Left renal cortex interstitium (tissue), 4 donors: ENCODE data around the gene MITF. TPM values are rescaled to one million over a fixed set of nuclear protein-coding genes. Genes with fewer than 3 reads are reported as not detected.

Source experiments
- DNase-seq, 4 donors: peaks; one replicate each; pipeline ENCODE4 v3.0.0-alpha.2; 2013; ENCODE audit warnings: low read depth in 4 of 4, low spot score in 2 of 4, missing footprints in 1 of 4
- polyA plus RNA-seq, 4 donors: library from polyadenylated mRNA; unstranded; fragments of 120-200 nt; gene quantifications; one replicate each; pipeline ENCODE4 v1.2.1, GENCODE V29; 2013; ENCODE audit not compliant: insufficient read length in 4 of 4

The MITF gene
- polyA plus RNA-seq, 4 donors, result 37.6 to 42.5 (median 39.8) TPM

DNA sequence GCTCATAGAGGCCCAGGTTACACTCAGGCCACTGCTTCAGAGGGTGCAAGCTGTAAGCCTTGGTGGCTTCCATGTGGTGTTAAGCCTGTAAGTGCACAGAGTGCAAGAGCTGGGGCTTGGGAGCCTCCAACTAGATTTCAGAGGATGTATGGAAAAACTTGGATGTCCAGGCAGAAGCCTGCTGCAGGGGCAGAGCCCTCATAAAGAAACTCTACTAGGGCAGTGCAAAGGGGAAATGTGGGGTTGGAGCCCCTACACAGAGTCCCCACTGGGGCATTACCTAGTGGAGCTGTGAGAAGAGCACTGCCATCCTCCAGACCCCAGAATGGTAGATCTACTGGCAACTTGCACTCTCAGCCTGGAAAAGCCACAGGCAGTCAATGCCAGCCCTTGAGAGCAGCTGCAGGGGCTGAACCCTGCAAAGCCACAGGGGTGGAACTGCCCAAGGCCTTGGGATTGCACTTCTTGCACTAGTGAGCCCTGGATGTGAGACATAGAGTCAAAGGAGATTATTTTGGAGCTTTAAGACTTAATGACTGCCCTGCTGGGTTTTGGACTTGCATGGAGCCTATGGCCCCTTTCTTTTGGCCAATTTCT, 14.0 kb downstream of the MITF start:
- no peak for DNase-seq

DNA sequence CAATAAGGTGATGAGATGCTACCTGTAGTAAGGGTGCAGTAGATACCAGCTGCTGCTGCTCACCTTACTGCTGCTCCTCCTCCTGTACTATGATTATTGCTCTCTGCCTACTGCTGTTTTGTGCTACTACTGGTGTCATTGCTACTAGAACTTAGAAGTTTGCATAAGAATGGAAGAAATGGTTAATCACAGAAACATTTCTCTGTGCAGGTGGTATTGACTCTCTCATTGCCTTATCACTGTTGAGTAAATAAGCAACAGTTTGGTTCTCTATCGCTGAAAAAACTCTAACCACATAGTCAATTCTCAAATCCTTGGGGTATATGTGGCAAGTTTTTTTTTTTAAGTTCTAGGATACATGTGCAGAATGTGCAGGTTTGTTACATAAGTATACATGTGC, 16.5 kb downstream of the MITF start:
- no peak for DNase-seq

DNA sequence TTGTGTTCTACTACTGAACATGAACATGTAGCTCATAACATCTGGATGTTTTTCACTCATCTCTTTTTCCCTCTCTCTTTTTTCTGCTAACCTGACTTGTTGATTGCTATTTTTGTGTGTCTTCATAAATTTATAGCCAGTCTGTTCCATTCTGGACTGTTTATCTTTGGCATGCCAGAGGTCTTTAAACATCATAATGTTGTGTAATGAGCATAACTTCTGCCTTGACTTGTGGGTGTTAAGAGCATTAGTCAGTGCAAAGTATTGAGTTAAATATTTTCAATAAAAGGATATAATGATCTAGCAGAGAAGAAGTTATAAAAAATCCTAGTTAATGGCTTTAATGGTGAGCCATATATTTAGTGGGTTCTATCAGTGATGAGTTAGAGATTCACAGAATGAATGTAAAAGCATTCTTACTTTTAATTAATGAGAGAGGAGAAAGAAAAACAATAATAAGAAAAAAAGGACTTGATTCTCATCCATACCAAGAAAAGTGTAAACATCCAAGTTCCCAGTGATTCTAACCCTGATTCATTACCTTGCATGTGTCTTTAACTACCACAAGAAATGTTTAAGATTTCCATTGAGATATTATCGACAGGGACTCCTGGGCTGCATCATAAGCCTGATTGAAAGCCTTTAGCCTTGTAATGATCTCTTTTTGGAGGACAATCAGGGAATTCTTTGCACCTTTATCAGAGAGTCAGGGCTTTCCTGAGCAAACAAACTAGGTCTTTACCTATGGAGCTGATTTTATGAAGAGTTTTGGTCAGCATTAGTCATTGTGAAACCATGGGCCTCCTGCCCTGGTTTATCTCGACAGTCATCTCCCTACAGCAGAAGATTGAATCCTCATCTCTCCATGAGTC, 22.9 kb downstream of the MITF start:
- DNase-seq, result no peak

DNA sequence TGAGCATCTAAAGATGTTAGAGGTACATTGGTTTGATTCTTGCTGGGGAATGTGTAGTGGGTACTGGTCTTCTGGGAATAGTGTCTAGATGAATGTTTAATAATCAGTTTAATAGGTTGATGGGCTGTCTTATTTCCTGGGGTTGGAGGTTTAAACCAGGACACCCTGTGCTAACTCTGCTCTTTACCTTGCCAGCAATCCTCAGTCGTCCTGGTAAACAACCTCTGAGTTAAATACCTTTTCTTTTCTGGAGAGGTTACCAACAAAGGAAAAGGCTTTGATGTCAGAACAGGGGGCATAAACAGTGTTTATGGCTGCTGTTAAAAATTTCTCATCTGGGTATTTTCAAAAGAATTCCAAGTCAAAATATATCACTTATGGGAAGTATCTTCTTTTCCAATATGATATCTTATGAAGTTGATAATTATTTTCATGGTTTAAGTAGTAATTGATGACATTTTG, 23.5 kb downstream of the MITF start:
- DNase-seq, result no peak

DNA sequence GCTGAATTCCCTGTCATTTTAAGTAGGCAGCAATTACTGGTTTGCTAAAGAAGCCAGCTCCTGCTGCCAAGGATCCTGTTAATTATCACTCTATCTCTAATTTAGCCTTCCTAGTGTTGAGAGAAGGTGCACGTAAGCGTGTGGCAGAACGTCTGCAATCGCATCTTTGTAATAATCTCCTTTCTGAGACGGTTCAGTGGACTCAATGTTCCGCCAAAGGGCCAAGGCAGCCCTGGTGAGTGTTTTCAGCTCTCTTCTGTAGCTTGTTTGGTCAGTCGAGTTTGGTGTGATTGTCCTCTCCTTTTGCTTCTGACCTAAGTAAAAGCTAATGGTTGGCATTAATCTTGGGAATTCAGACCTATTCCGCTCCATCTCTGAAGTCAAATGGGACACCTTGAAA, 24.2 kb downstream of the MITF start:
- DNase-seq, result no peak

DNA sequence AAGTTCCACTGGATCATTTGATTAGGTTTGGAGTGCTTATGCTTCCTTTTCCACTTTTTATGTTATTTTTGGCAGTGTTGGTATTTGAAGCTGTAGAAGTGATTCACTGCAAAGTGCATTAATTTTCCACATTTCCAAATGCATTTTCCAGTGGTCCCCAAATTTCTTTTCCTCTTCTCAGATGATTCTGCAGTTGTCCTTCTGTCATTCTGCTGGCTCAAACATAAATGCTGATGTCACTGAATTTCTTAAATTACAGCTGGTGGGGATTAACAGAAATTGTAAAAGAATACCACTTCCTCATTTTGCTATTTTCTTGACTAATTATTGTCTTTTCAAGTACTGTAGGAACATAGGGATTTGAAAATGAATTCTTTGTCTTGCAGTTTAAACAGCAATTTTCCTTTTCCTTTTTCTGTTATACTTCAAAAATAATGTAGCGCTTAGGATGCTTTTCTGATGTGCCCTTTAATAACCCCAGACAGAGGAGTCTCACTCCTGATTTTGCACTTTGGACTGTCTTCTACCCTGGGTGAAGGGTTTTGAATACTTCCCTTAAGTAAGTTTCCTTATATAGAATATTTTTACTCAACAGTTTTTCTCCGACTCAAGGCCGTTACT, 25.0 kb downstream of the MITF start:
- DNase-seq, result no peak

DNA sequence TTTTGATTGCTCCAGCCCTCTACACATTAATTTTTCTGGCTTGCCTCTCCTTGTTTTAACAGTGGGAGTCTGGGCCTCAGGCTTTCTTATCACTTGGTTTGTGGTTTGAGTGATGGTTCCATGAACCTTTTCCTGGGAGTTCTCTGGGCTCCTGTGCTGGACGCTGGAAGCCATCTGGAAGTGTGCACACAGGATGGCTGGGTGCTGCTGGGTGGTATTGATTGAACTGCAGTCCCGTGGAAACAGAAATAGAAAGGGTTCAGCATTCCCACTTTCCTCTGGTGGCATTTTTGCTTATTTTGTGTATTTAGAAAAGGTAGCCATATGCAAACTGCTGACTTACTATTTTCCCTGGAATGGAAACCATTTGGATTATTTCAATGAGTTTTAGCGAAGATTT, 25.6 kb downstream of the MITF start:
- DNase-seq, result no peak

DNA sequence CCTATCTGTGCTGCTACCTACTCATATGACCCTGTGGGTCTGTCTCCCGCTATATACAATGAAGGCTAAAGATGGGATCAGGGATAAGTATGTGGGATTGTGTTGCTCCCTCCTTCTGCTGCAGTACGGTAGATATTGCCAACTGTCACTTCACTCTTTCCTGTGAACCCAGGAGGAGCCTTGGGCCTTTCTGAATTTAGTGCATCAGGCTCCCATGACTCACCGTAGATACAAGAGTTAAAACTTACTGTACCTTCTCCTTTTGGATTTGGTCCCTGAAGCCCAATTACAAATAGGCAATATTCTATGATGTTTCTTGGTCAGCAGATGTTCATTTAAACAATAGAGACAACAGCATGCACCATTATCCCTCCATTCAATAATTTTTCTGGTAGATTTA, 27.4 kb downstream of the MITF start:
- DNase-seq, result no peak

DNA sequence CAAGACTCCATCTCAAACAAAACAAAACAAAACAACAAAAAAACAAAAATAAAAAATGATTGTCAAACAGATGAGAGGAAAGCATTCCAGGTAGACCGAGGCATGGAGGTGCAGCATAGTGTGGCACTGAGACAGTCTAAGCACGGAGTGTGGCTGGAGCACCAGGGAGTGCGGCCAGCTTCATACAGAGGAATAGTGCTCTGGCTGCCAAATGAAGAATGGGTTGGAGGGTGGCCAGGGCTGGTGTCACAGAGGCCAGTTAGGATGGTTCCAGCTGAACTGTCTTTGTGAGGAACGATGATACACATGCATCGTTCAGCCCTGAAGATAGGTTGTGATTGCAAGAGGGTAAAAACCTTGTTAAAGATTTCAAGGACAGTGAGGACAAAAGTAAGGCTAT, 28.3 kb downstream of the MITF start:
- DNase-seq, result no peak

DNA sequence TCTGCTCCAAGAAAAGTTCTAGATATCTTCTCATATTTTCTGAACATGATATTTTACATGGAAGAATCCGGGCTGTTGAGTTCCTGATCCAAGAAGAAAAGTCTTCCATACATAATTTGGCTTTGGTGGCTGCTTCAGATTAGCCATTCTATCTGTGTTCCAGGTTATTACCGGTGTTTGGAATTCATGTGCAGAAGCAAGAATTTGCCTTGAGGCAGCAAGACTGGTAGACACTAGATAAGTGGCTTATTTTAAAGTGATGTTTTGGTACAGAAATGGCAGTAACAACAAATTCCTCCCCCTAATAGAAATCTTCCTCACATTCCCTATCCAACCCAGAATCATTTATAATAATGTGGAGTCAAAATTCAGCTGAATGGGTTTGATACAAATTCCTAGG, 29.2 kb downstream of the MITF start:
- no peak for DNase-seq

DNA sequence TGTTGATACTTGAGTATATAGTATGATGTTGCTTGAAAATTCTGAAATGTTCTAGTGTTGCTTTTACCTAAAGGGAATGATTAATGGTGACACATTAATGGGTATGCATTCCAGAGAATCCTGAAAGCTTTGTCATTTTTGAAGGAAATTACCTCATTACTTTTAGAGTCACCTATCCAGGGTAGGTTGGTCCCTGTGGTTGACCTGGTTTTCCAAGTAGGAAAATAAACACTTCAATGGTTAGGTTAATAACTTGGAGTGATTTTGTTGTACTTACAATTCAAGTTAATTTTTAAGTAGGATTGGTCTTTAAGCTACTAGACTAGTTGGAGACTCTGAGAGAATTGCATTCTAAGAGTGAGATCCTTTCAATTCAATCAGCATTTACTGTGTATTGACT, 31.0 kb downstream of the MITF start:
- peak in 1 of 4 donors; percentile 41 for DNase-seq

DNA sequence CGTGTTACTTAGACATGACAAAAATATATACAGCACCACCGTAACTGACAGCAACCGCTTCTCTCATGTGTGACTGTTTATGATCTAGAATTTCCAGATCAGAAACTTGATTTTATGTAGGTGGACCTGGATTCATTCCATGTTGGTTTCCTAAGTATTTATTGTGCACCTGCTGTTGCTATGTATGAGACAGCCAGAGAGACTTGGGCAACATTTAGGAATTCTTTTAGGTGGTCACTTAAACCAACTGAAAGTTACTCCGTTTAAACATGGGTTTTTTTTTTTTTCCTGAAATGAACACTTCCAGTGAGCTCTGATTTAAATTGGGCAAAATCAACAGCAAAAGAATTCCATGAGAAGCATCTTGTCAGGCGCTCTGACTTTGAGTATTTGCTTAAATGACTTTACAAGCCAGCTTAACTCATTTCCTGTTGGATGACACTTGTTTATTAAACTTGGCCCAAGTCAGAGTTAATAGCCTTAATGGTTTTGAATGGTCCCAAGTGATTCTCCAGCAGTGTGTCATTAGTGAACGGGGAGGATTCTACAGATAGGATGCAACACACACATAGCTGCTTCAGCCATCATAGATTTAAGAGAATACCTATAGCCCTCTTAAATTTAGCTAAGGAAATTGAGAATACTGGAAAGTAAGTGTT, 31.8 kb downstream of the MITF start:
- DNase-seq, result no peak

DNA sequence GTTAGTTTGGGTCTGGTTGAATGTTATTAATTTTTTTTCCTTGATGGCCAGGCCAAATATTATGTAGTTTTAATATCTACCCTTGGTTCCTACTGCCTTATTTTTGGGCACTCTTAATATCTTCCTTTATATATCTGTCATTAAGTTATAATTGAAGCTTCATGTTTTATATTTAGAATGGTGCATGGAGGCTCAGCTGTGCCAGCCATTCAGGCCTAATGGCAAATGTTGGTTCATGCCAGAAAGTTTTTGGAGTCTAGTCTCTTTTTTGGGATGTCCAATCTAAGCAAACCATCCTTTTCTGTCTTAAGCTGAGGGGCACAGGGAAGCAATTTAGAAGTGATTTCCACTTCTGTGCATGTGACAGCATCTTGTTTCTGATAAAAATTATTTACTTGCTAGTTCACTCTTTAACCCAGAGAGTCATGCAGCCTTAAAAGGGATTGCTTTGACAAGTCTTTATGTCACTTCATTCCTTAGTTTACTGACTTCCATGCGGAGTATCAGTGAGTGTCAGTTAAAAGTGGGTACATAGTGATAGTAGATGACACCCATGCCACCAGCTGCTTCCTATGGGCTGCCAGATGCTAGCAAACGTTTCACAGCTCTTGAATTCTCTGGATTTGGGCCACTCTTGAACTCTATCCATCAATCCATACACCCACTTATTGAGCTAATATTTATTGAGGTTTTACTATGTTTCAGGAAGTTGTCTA, 33.0 kb downstream of the MITF start:
- DNase-seq, result no peak

DNA sequence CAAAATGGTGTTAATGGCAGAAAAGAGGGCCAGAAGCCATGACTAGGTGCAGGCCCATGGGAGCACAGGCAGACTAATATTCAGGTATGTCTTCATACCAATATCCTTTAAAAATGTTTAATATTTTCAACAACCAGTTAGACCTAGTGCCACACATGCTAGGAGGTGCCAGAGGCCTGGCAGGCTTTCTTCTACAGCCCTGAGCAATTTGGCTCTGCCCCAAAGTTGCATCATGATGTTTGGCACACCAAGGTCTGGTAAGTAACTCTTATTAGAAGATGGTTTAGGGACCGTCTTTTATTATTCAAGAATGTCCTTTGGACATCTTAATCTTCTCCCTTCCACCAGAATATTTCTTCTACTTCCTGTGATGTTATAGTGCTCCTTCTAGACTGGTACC, 34.8 kb downstream of the MITF start:
- no peak for DNase-seq

DNA sequence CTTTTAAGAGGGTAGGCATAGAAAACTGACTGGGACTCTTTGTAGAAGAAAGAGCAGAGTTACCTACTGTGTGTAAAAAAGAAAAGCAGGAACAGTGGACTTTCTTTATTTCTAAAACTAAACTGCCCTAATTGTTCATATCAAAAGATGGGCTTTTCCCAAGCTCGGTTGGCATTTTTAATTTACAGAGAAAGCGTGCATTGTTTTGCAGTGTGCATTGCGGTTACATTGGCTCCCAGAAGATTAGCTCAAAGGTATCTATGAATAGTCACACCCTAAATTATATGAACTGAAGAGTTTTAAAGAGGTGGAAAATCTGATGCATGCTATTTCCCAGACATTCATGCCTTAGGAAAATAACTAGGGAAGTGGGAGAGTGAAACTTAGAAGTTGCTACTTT, 36.5 kb downstream of the MITF start:
- no peak for DNase-seq

DNA sequence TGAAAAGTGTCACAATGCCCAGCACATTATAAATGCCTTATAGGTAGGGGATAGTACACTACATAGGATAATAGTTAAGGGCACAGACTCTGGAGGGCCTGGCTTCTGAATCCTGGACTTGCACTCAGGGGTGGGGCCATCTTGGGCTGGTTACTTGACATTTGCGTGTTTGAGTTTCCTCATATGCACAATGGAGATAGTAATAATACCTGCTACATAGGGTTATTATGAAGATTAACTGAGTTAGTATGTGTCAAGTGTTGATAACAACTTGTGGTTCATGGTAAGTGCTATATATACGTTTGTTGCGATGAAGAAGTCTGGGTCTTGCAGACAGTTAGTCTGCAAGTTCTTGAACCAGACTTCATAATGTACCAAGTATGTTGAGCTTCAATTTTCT, 37.0 kb downstream of the MITF start:
- DNase-seq, result no peak

DNA sequence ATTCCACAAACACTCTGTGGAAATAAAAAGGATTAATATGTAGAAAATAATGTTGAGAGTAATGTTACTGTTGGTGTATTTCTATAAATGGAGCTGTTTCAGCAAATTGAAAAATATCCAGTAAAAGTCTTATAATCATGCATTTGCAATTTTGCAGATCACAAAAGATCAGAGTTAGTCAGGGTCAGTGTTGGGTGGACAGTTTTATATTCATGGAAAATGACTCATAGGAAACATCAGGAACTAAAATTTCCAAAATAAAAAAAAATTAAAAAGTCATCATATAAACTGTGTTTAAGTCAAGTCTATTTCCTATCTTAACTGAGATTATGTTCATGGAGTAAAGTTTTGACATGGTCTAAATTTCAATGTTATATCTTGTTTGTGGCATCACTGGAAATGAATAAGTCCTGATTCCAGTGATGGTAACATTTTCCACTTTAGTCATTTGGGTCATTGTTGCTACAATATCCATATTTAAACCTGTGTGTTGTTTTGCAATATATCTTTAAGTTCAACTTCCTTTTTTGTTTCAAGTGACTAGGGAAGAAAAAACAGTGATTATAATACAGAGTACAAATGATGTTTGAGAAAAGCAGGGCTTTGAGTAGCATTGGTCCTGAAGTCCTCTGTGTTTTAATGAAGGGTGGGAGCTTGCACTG, 37.8 kb downstream of the MITF start:
- DNase-seq, result no peak

DNA sequence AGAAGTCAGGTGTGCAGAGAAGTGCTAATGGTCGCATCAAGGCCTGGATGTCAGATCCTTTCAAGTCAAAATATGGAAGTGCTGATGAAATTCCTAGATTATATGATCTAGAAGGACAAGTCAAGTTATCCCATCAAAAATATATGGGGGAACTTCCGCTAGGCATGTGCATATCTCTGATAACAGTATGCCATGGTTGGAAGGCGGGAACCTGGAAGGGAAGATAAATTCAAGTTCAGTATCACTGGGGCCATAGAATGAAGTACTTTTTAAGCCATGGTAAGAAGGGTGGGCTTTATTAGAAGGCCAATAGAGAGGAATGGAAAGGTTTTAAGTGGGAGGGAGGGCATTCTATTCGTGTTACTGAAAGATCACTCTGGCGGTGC, 38.3 kb downstream of the MITF start:
- no peak for DNase-seq

DNA sequence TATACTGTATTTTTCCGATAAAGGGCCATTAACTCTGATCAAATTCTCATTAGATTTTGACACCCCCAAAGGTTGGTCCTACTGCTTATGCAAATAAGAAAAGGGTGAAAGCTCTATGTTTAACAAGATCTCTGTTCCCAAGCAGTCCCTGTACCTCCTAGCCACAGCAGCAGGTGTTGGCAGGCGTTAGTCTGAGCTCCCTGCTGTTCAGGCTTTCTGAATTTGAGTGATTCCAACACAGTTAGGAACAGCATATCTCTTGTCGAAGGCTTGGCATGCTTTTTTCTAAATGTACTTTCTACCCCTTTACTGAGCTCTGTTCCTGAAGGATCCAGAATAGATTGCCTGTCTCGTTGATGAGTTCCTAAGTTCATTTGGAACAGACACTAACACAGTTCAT, 42.3 kb downstream of the MITF start:
- no peak for DNase-seq

DNA sequence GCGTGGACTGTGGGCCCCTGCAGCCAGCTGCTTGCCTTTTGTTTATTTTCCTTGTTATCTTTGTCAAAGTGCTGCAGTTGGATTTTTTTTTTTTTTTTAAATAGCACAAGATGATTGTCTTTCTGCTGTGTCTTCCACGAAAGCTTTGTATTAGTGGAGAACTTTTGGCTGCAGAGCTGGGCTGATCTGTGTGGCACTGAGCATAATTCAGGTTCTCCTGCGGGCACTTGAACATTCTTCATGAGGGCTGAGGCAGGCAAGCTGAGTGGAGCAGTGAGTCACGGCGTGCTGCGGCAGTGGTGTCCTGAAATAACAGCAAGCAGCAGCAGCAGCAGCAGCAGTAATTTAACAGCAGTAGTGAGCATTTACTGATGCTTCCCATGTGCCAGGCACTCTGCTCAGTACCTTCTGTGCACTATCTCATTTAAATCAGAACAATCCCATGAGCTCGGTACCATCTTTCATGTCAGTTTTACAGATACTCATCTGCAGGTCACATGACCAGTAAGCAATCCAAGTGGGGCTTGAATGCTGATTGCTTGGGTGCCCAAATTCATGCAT, 45.8 kb downstream of the MITF start:
- no peak for DNase-seq
